GM23248 (cell line): ENCODE measurements around the gene HDGF.

ENCODE experiments used
- EZH2 ChIP-seq: fragments of 200-600 bp; sonication (generic); IDR thresholded peaks from 2 replicates; pipeline ENCODE4 v1.6.1; 2018; ENCODE audit warnings: antibody characterized with exemption, mild to moderate bottlenecking; ENCODE audit not compliant: insufficient read depth, poor library complexity, severe bottlenecking
- EZH2phosphoT487 ChIP-seq: fragments of 200-600 bp; sonication (generic); IDR thresholded peaks from 2 replicates; pipeline ENCODE4 v1.6.1; 2018; ENCODE audit warnings: antibody characterized with exemption, moderate library complexity, mild to moderate bottlenecking, low read depth; ENCODE audit not compliant: insufficient read depth

- TF ChIP-seq EZH2 = no peak
- no peak for TF ChIP-seq EZH2phosphoT487
Measured at GRCh38 chr1:156738916-156739315, 12.6 kb downstream of the HDGF start.
